GM12878 (cell line): ENCODE measurements around the gene RAP1GAP2. TPM values are rescaled to one million over a fixed set of nuclear protein-coding genes. Genes with fewer than 3 reads are reported as not detected.

ENCODE experiments used
- ATAC-seq: fragments of 200-7000 bp; cut with Tn5 transposase; 3 replicates; pipeline ENCODE4 v1.9.1; 2020; ENCODE audit warnings: mild to moderate bottlenecking, moderate library complexity
- BruUV-seq: library from RNA; stranded (reverse); fragments of 400-500 nt; replicated peaks from 2 replicates; lab custom pipeline; 2021; lab: Mats Ljungman, UMichigan
- CTCF ChIA-PET: fragments of 300-600 bp; sonication (Branson Sonifier 250); formaldehyde crosslinking; extraction: SDS; loops from one replicate; lab custom pipeline; 2021; ENCODE audit warnings: inconsistent platforms; lab: Yijun Ruan, JAX
- POLR2A ChIA-PET: fragments of 350-600 bp; formaldehyde crosslinking; extraction: SDS; loops from one replicate; lab custom pipeline; 2021; ENCODE audit warnings: inconsistent platforms; lab: Charles Lee
- RAD21 ChIA-PET: fragments of 300-600 bp; sonication (Branson Sonifier 250); formaldehyde crosslinking; loops from one replicate; lab custom pipeline; 2023; ENCODE audit warnings: antibody characterized with exemption; ENCODE audit not compliant: unreplicated experiment; lab: Charles Lee
- SMC1A ChIA-PET: fragments of 300-600 bp; sonication (Branson Sonifier 250); formaldehyde crosslinking; loops from one replicate; lab custom pipeline; 2023; ENCODE audit not compliant: unreplicated experiment, uncharacterized antibody; lab: Charles Lee
- DNase-seq: peaks from one replicate; pipeline ENCODE4 v3.0.0-alpha.2; 2011; ENCODE audit warnings: low read depth, low spot score
- FAIRE-seq: peaks from 3 replicates; lab custom pipeline; 2011; peaks lifted over from hg19 to GRCh38; lab: Jason Lieb, UNC
- H2AFZ ChIP-seq: 2 replicates; pipeline ENCODE4 v1.6.0; 2011; ENCODE audit warnings: low read depth, low read length, control low read depth; ENCODE audit not compliant: control insufficient read depth
- H3K27ac ChIP-seq: 2 replicates; pipeline ENCODE4 v1.5.1; 2011; ENCODE audit warnings: control low read depth; ENCODE audit not compliant: control insufficient read depth, insufficient read depth
- H3K27me3 ChIP-seq, 2 experiments: replicated peaks in 1 of 2; 2 replicates each; pipeline versions ENCODE4 v1.6.0 to v1.6.1; 2011; ENCODE audit warnings: low read length in 1 of 2; ENCODE audit not compliant: control insufficient read depth in 2 of 2, insufficient read depth in 2 of 2
- H3K36me3 ChIP-seq, 2 experiments: 2 replicates each; pipeline ENCODE4 v1.5.1; 2011; ENCODE audit warnings: low read length in 1 of 2; ENCODE audit not compliant: control insufficient read depth in 2 of 2, insufficient read depth in 2 of 2
- H3K4me1 ChIP-seq: 2 replicates; pipeline ENCODE4 v1.6.1; 2011; ENCODE audit warnings: mild to moderate bottlenecking, low read length, moderate library complexity, mixed read lengths; ENCODE audit not compliant: control insufficient read depth, insufficient read depth
- H3K4me2 ChIP-seq: 2 replicates; pipeline ENCODE4 v1.6.0; 2011; ENCODE audit warnings: control low read depth; ENCODE audit not compliant: control insufficient read depth, insufficient read depth
- H3K4me3 ChIP-seq: fragments of 200-600 bp; sonication (generic); 2 replicates; pipeline ENCODE4 v1.5.1; 2016
- H3K79me2 ChIP-seq: 2 replicates; pipeline ENCODE4 v1.6.0; 2011; ENCODE audit warnings: low read length; ENCODE audit not compliant: control insufficient read depth, insufficient read depth
- H3K9ac ChIP-seq: 2 replicates; pipeline ENCODE4 v1.8.0; 2011; ENCODE audit warnings: low read length, control low read depth, mixed read lengths; ENCODE audit not compliant: control insufficient read depth, insufficient read depth
- H3K9me3 ChIP-seq: replicated peaks from 3 replicates; pipeline ENCODE4 v1.5.1; 2011; ENCODE audit warnings: mild to moderate bottlenecking, low read length; ENCODE audit not compliant: control insufficient read depth, insufficient read depth
- H4K20me1 ChIP-seq: 2 replicates; pipeline ENCODE4 v1.6.0; 2011; ENCODE audit not compliant: control insufficient read depth, insufficient read depth
- MYC ChIP-seq: IDR thresholded peaks from 2 replicates; pipeline ENCODE4 v1.6.1; 2011; ENCODE audit warnings: mild to moderate bottlenecking, low read length, moderate library complexity, inconsistent platforms; ENCODE audit not compliant: insufficient read depth, insufficient replicate concordance, insufficient read length, severe bottlenecking
- NFIC ChIP-seq: IDR thresholded peaks from 2 replicates; pipeline ENCODE4 v1.6.1; 2012; ENCODE audit warnings: low read depth, mild to moderate bottlenecking, inconsistent platforms, low read length, moderate library complexity
- NR2C1 ChIP-seq: fragments of 450-650 bp; IDR thresholded peaks from 2 replicates; pipeline ENCODE4 v1.6.1; 2017; ENCODE audit warnings: antibody characterized with exemption, mild to moderate bottlenecking, moderate library complexity
- PML ChIP-seq: IDR thresholded peaks from 2 replicates; pipeline ENCODE4 v1.6.1; 2012; ENCODE audit warnings: low read length, inconsistent platforms
- POLR2A ChIP-seq: IDR thresholded peaks from 2 replicates; pipeline ENCODE4 v1.6.1; 2011; ENCODE audit warnings: low read depth, mild to moderate bottlenecking, low read length
- POU2F2 ChIP-seq: IDR thresholded peaks from 3 replicates; pipeline ENCODE4 v1.6.1; 2011; ENCODE audit warnings: low read depth, mild to moderate bottlenecking, low read length, borderline replicate concordance
- RELA ChIP-seq: fragments of 450-650 bp; IDR thresholded peaks from 2 replicates; pipeline ENCODE4 v1.8.0; 2014; ENCODE audit warnings: borderline replicate concordance; ENCODE audit not compliant: partially characterized antibody
- SMAD1 ChIP-seq: fragments of 450-650 bp; IDR thresholded peaks from 2 replicates; pipeline ENCODE4 v1.6.1; 2018; ENCODE audit warnings: mild to moderate bottlenecking, low read depth; ENCODE audit not compliant: partially characterized antibody
- SP1 ChIP-seq: IDR thresholded peaks from one replicate; pipeline ENCODE4 v1.6.1; 2011; ENCODE audit warnings: low read depth, low read length
- STAT3 ChIP-seq: IDR thresholded peaks from 2 replicates; pipeline ENCODE4 v1.6.1; 2011; ENCODE audit warnings: low read depth, low read length, improper control_type of control experiment
- SUZ12 ChIP-seq: fragments of 200-600 bp; sonication (generic); IDR thresholded peaks from one replicate; pipeline ENCODE4 v1.6.1; 2018; ENCODE audit warnings: antibody characterized with exemption, mild to moderate bottlenecking; ENCODE audit not compliant: unreplicated experiment
- TCF12 ChIP-seq: IDR thresholded peaks from 2 replicates; pipeline ENCODE4 v1.6.1; 2011; ENCODE audit warnings: low read depth, mild to moderate bottlenecking, low read length
- USF2 ChIP-seq: IDR thresholded peaks from 2 replicates; pipeline ENCODE4 v1.6.1; 2011; ENCODE audit warnings: low read depth, low read length, improper control_type of control experiment, borderline replicate concordance
- ZBTB40 ChIP-seq: fragments of 450-650 bp; IDR thresholded peaks from 2 replicates; pipeline ENCODE4 v1.6.1; 2016; ENCODE audit warnings: mild to moderate bottlenecking, moderate library complexity, borderline replicate concordance
- ZNF274 ChIP-seq: IDR thresholded peaks from one replicate; pipeline ENCODE4 v1.8.0; 2011; ENCODE audit not compliant: insufficient read length, insufficient read depth
- WGBS: methylation state at CpG from one replicate; pipeline ENCODE4 v1.1.6; 2016; ENCODE audit warnings: low lambda C conversion rate; ENCODE audit not compliant: insufficient replicate concordance, insufficient coverage; ENCODE audit errors: missing lambda C conversion rate; 5-methylcytosine and 5-hydroxymethylcytosine counted together
- in situ Hi-C: fragments of 300-500 bp; cut with MboI; formaldehyde crosslinking; loops from 9 replicates; pipeline ENCODE4 v1.14.3; 2018; ENCODE audit warnings: mixed read lengths
- intact Hi-C: fragments of 100-400 bp; cut with micrococcal nuclease; formaldehyde crosslinking; loops from one replicate; pipeline ENCODE4 v1.14.2; 2022; ENCODE audit not compliant: unreplicated experiment
- polyA plus RNA-seq, 11 experiments: library from polyadenylated mRNA; depleted of rRNA in 4 of 11; unstranded in 6 of 11; stranded (reverse) in 5 of 11; fragments of >200 nt; fragmentation: Nextera tagmentation in 4 of 11; fragmentation: Illumina TruSeq in 1 of 11; extraction: Ambion mirVana in 4 of 11; extraction: Trizol in 1 of 11; gene quantifications; 1 replicate in 1 of 11; 2 replicates in 10 of 11; pipeline versions ENCODE4 v1.2.1 to v1.2.3, GENCODE V29; 2011 to 2016; ENCODE audit warnings: inconsistent platforms in 2 of 11, missing spikeins in 2 of 11, low read depth in 1 of 11
- total RNA-seq, 4 experiments: library from RNA; depleted of rRNA in 3 of 4; stranded (reverse); fragments of >200 nt in 3 of 4; fragmentation: Illumina TruSeq in 1 of 4; extraction: Trizol in 1 of 4; gene quantifications; 2 replicates each; pipeline versions ENCODE4 v1.2.1 to v1.2.3, GENCODE V29; 2013 to 2021
- TF ChIP-seq, protein P1 (sequence below), 3 experiments: IDR thresholded peaks in 2 of 3; conservative IDR thresholded peaks in 1 of 3; 2 replicates each; pipeline ENCODE4 v1.5.1; 2011; ENCODE audit warnings: low read depth in 3 of 3, low read length in 3 of 3, mild to moderate bottlenecking in 3 of 3, control low read depth in 2 of 3, moderate library complexity in 2 of 3, inconsistent platforms in 1 of 3, mixed read lengths in 1 of 3; ENCODE audit not compliant: control insufficient read depth in 2 of 3, insufficient read depth in 1 of 3; ENCODE audit errors: extremely low read depth in 1 of 3
- TF ChIP-seq, protein P2 (sequence below): fragments of 450-650 bp; IDR thresholded peaks from 2 replicates; pipeline ENCODE4 v1.6.1; 2017; ENCODE audit warnings: borderline replicate concordance

The RAP1GAP2 gene
- total and polyA plus RNA-seq, 10 of the 15 experiments (the other 5 are each of a cell fraction or from before 2014, with no cell fraction given), result 0.03 to 0.95 (median 0.49) TPM; not detected in 2

DNA sequence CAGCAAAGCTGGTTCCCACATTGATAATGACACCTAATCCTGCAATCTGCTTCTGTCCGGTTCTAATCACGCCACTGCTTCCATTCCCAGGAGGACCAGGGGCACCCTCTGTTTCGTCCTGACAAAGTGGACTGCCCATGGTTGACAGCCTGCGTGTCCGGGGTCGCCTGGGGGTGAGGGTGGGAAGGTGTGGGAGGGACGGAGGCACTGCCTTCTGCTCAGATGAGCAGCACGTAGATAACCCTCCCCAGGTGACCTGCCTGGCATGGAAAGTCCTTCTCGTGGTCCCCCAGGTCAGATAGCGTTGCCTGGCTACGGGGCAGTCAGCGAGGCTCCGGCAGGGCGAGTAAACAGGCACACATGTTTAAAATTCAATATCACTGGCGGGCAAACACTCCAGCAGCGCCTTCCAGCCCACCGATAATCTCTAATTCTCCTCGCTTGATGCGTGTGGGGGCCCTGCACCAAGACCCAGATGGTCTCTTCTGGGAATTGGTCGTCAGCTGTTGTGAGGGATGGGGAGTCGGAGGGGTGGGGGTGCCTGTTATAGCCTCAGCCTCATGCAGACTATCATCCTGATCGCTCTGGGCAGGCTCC is 132.2 kb downstream of the RAP1GAP2 start:
- SMC1A ChIA-PET, result no interaction called here
- TF ChIP-seq NFIC (no peak), STAT3 (no peak), NR2C1 (no peak), SUZ12 (no peak), RELA (no peak), POU2F2 (no peak), USF2 (no peak), MYC (no peak), SP1 (no peak), ZNF274 (no peak), SMAD1 (no peak), ZBTB40 (no peak), PML (no peak), POLR2A (no peak), TCF12 (no peak)
- TF ChIP-seq, protein P1, sequence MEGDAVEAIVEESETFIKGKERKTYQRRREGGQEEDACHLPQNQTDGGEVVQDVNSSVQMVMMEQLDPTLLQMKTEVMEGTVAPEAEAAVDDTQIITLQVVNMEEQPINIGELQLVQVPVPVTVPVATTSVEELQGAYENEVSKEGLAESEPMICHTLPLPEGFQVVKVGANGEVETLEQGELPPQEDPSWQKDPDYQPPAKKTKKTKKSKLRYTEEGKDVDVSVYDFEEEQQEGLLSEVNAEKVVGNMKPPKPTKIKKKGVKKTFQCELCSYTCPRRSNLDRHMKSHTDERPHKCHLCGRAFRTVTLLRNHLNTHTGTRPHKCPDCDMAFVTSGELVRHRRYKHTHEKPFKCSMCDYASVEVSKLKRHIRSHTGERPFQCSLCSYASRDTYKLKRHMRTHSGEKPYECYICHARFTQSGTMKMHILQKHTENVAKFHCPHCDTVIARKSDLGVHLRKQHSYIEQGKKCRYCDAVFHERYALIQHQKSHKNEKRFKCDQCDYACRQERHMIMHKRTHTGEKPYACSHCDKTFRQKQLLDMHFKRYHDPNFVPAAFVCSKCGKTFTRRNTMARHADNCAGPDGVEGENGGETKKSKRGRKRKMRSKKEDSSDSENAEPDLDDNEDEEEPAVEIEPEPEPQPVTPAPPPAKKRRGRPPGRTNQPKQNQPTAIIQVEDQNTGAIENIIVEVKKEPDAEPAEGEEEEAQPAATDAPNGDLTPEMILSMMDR (IDR thresholded peaks at IDR 0.05 in 2 of 3, conservative IDR thresholded peaks at IDR 0.05 in 1 of 3; ENCODE audit: control insufficient read depth in 2 of 3, extremely low read depth in 1 of 3, insufficient read depth in 1 of 3, low read depth in 3 of 3, low read length in 3 of 3), result no peak
- TF ChIP-seq, protein P2, sequence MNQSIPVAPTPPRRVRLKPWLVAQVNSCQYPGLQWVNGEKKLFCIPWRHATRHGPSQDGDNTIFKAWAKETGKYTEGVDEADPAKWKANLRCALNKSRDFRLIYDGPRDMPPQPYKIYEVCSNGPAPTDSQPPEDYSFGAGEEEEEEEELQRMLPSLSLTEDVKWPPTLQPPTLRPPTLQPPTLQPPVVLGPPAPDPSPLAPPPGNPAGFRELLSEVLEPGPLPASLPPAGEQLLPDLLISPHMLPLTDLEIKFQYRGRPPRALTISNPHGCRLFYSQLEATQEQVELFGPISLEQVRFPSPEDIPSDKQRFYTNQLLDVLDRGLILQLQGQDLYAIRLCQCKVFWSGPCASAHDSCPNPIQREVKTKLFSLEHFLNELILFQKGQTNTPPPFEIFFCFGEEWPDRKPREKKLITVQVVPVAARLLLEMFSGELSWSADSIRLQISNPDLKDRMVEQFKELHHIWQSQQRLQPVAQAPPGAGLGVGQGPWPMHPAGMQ, result no peak
- 46% methylated on average over 19 of the region's 22 CpGs for WGBS
- CTCF ChIA-PET, result no interaction called here
- Histone ChIP-seq H3K36me3 (no peaks in the 10 kb centered on the region), H3K4me3 (no peak overlapping the region), H3K4me2 (no peak overlapping the region), H3K79me2 (no peaks in the 10 kb centered on the region), H3K9ac (no peak overlapping the region), H4K20me1 (no peaks in the 10 kb centered on the region), H2AFZ (no peak overlapping the region), H3K9me3 (no peaks in the 10 kb centered on the region), H3K4me1 (no peaks in the 10 kb centered on the region), H3K27ac (no peak overlapping the region), H3K27me3 (no peaks in the 10 kb centered on the region)
- FAIRE-seq (no peak), DNase-seq (no peak), ATAC-seq (no peak)
- in situ Hi-C loops (no loop called here), intact Hi-C loops (no loop called here)
- BruUV-seq, result no TSS peak
- POLR2A ChIA-PET, result no interaction called here
- RAD21 ChIA-PET, result no interaction called here
